Naive thymus-derived CD4-positive, alpha-beta T cell (primary cell): ENCODE measurements around the gene CCL22. TPM values are rescaled to one million over a fixed set of nuclear protein-coding genes. Genes with fewer than 3 reads are reported as not detected.
"Not testable (repeated sequence)": the region's sequence is repeated elsewhere in the genome, so short reads cannot be mapped to it uniquely, and the experiment has no call there.

Experiments used
- ATAC-seq: fragments of 150-1000 bp; cut with Tn5 transposase; 2 replicates; pipeline ENCODE4 v1.10.0; 2021; ENCODE audit warnings: mild to moderate bottlenecking, moderate library complexity
- CTCF ChIA-PET: fragments of 350-600 bp; sonication (Branson Sonifier 250); formaldehyde crosslinking; loops from one replicate; lab custom pipeline; 2021; ENCODE audit warnings: antibody characterized with exemption; lab: Charles Lee
- POLR2A ChIA-PET: fragments of 350-600 bp; sonication (Branson Sonifier 250); formaldehyde crosslinking; loops from one replicate; lab custom pipeline; 2021; ENCODE audit warnings: antibody characterized with exemption, inconsistent platforms; lab: Charles Lee
- DNase-seq, 9 donors: peaks; one replicate each; pipeline versions ENCODE4 v3.0.0 to v3.0.0-alpha.2; 2020 to 2022; ENCODE audit warnings: mixed read lengths in 1 of 9
- H3K27ac ChIP-seq: one replicate; pipeline ENCODE4 v1.7.0; 2013; ENCODE audit warnings: mild to moderate bottlenecking, low read depth, low read length, moderate library complexity
- H3K27me3 ChIP-seq, 2 donors: one replicate each; pipeline ENCODE4 v1.7.0; 2013; ENCODE audit warnings: low read length in 2 of 2, mild to moderate bottlenecking in 2 of 2, moderate library complexity in 2 of 2; ENCODE audit not compliant: control insufficient read depth in 2 of 2, insufficient read depth in 2 of 2
- H3K36me3 ChIP-seq, 3 experiments: 1 replicate in 2 of 3; 2 replicates in 1 of 3; pipeline ENCODE4 v1.7.0; 2013; ENCODE audit warnings: low read length in 3 of 3, mild to moderate bottlenecking in 3 of 3, moderate library complexity in 1 of 3; ENCODE audit not compliant: insufficient read depth in 3 of 3, control insufficient read depth in 2 of 3
- H3K4me1 ChIP-seq, 2 donors: one replicate each; pipeline ENCODE4 v1.7.0; 2013; ENCODE audit warnings: low read length in 2 of 2, mild to moderate bottlenecking in 2 of 2, moderate library complexity in 1 of 2; ENCODE audit not compliant: control insufficient read depth in 2 of 2, insufficient read depth in 2 of 2
- H3K4me3 ChIP-seq: 2 replicates; pipeline ENCODE4 v1.7.0; 2013; ENCODE audit warnings: mild to moderate bottlenecking, low read length
- H3K9me3 ChIP-seq, 3 experiments: 1 replicate in 2 of 3; 2 replicates in 1 of 3; pipeline ENCODE4 v1.7.0; 2013; ENCODE audit warnings: low read length in 3 of 3; ENCODE audit not compliant: control insufficient read depth in 2 of 3
- H3K27ac Mint-ChIP-seq, 9 donors: one replicate each; pipeline ENCODE4 v1.8.0; 2020 to 2022; ENCODE audit warnings: mixed read lengths in 9 of 9, mild to moderate bottlenecking in 8 of 9, moderate library complexity in 5 of 9, inconsistent platforms in 2 of 9
- H3K27me3 Mint-ChIP-seq, 5 donors: one replicate each; pipeline ENCODE4 v1.8.0; 2021 to 2022; ENCODE audit warnings: mixed read lengths in 5 of 5, mild to moderate bottlenecking in 1 of 5
- H3K36me3 Mint-ChIP-seq, 5 donors: one replicate each; pipeline ENCODE4 v1.8.0; 2020 to 2022; ENCODE audit warnings: mixed read lengths in 5 of 5, mild to moderate bottlenecking in 3 of 5, inconsistent platforms in 1 of 5
- H3K4me1 Mint-ChIP-seq, 7 donors: one replicate each; pipeline ENCODE4 v1.8.0; 2020 to 2022; ENCODE audit warnings: mixed read lengths in 7 of 7, mild to moderate bottlenecking in 3 of 7, inconsistent platforms in 1 of 7
- H3K4me3 Mint-ChIP-seq, 10 donors: one replicate each; pipeline ENCODE4 v1.8.0; 2020 to 2022; ENCODE audit warnings: mild to moderate bottlenecking in 10 of 10, mixed read lengths in 10 of 10, moderate library complexity in 6 of 10, inconsistent platforms in 2 of 10
- H3K9me3 Mint-ChIP-seq, 11 donors: one replicate each; pipeline ENCODE4 v1.8.0; 2020 to 2022; ENCODE audit warnings: mixed read lengths in 11 of 11, mild to moderate bottlenecking in 4 of 11, inconsistent platforms in 1 of 11, moderate library complexity in 1 of 11
- intact Hi-C, 2 donors: fragments of 100-400 bp; cut with micrococcal nuclease; formaldehyde crosslinking; loops; one replicate each; pipeline ENCODE4 v1.15.1; 2023
- polyA plus RNA-seq, 2 donors: library from polyadenylated mRNA; unstranded; fragments of 300-500 nt; fragmentation: Illumina TruSeq; gene quantifications; one replicate each; pipeline ENCODE4 v1.2.3, GENCODE V29; 2021
- total RNA-seq, 6 experiments: library from RNA in 5 of 6; stranded (reverse) in 5 of 6; gene quantifications; 1 replicate in 5 of 6; 2 replicates in 1 of 6; pipeline ENCODE4 v1.2.3 and lab custom pipeline; 2021 to 2026

Gene CCL22
- total and polyA plus RNA-seq, 7 experiments from 2014 or later = 0.17 to 1.9 (median 0.48) TPM; not detected in 3

DNA sequence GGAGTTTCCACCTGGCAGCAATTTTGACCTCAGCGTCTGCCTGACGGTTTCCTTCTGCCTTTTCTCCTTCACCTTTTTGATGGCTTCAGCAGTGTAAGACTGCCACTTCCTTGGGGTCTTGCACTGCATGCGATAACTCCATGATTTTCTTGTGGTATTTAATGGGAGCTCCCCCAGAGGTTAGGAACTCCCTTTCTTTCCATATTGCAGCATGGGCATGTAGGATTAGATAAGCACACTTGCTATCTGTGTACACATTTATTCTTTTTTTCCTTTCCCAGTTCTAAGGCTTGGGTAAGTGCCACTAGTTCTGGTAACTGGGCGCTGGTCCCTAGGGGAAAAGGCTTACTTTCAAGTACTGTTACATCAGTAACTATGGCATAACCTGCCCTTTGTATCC is 38.9 kb downstream of the CCL22 start:
- ATAC-seq, H3K27ac Mint-ChIP-seq, H3K9me3 ChIP-seq, H3K36me3 ChIP-seq, H3K27me3 ChIP-seq, H3K27me3 Mint-ChIP-seq, H3K9me3 Mint-ChIP-seq, CTCF ChIA-PET, H3K36me3 Mint-ChIP-seq, intact Hi-C loops, DNase-seq, H3K4me1 Mint-ChIP-seq, H3K27ac ChIP-seq, H3K4me3 ChIP-seq, H3K4me3 Mint-ChIP-seq, H3K4me1 ChIP-seq: not testable (repeated sequence)
- POLR2A ChIA-PET = interaction anchor here (0.7 kb wide), 1 partner anchor 185 kb away, joined by 3 read pairs; no protein-coding TSS in a partner anchor

DNA sequence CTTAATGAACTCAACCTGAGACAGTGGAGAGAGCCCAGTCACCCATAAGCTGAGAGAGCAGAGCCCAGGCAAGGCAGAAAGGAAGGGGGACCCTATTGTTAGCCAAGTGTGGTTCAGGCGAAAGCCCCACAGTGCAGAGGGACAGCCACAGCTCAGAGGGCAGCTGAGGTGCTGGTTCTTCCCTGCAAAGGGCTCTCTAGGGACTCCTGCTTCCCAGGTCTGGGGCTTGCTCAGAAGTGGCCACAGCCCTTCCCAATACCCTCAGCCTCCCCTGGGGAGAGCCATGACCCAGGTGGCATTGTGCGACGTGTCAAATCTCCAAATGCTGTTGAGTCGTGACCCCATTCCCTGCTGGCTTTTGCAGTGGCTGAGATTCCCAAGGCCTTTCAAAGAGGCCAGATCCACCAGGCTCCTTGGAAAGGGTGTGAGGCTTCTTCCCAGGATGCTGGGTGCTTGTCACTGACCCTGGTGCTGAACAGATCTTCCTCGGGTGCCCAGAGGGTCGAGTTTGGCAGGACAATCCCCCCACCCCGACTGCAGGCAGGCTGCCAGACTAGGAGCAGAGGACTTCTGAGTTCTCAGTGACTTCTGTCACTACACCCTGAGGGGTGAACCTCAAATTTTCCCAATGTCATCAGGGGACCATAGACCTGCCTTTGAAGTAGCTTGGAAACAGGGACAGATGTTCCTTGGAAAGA is 43.5 kb downstream of the CCL22 start:
- intact Hi-C loops = no loop called here
- Mint-ChIP-seq H3K9me3 (no peaks in the 10 kb centered on the region), H3K27me3 (peaks cover 0 to under 1% (median 0%) of the 10 kb centered on the region in 5 donors), H3K27ac (no peak overlapping the region), H3K4me3 (no peak overlapping the region), H3K36me3 (no peaks in the 10 kb centered on the region), H3K4me1 (peaks cover 0 to 4% (median 0%) of the 10 kb centered on the region in 7 donors)
- ATAC-seq (no peak), DNase-seq (no peak)
- Histone ChIP-seq H3K36me3 (no peaks in the 10 kb centered on the region), H3K4me3 (no peak overlapping the region), H3K9me3 (no peaks in the 10 kb centered on the region), H3K27me3 (no peaks in the 10 kb centered on the region), H3K27ac (no peak overlapping the region), H3K4me1 (no peaks in the 10 kb centered on the region)
- CTCF ChIA-PET = interaction anchor here (0.7 kb wide), 1 partner anchor 152 kb away, joined by 3 read pairs; no protein-coding TSS in a partner anchor
- POLR2A ChIA-PET = no interaction called here

DNA sequence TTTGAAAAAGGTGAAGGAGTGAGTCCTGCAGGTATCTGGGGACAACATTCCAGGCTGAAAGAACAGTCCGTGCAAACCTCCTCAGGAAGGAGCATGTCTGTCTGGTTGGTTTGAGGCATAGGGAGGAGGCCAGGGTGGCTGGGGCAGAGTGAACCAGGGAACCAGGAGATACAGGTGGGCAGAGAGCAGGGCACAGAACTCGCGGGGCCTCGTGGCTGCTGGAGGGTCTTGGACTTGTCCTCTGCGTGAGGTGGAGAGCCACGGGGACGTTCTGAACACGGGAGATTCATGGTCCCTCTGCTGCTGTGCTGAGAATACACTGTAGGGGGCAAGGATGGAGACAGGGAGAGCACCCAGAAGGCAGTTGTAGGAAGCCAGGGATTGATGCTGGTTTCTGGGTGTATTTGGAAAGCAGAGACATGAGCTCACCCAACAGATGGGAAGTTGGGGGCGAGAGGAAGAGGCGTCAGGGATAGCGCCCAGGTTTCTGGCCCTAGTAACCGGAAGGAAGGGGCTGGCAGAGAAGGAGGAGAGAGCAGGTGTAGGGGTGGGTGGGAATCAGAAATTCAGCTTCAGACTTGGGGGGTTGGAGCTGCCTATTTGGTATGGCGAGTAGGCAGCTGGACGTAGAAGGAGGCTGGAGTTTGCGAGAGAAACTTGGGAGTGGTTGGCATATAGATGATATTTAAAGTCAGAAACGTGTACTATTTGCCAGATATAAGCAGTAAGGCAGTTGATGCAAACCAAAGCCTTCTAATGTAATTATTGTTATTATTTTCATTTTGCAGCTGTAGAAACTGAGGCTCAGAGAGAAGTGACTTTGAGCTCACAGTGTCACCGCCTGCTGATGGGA is 45.6 kb downstream of the CCL22 start, which contains the start of gene CCL17:
TSS of gene CCL17 (plus strand) at position 803 of the 853 bp plus-strand sequence. CDS start 9,166 bp downstream, outside the sequence.
- no peaks in the 10 kb centered on the region for H3K4me1 ChIP-seq
- ATAC-seq (no peak), DNase-seq (no peak)
- H3K4me3 ChIP-seq = no peak within 1 kb of the TSS
- no peaks in the 10 kb centered on the region for H3K9me3 Mint-ChIP-seq
- no peaks in the 10 kb centered on the region for H3K9me3 ChIP-seq
- ChIA-PET CTCF (no interaction called here), POLR2A (no interaction called here)
- no peaks in the 10 kb centered on the region for H3K27me3 ChIP-seq
- H3K27ac Mint-ChIP-seq = peak within 1 kb of the TSS in 2 of 9 donors; percentile 46 to 51
- intact Hi-C loops = no loop called here
- H3K27me3 Mint-ChIP-seq = no peaks in the 10 kb centered on the region
- no peaks in the 10 kb centered on the region for H3K36me3 ChIP-seq
- no peaks in the 10 kb centered on the region for H3K36me3 Mint-ChIP-seq
- no peak within 1 kb of the TSS for H3K27ac ChIP-seq
- peaks cover 0 to 9% (median 3%) of the 10 kb centered on the region in 7 donors for H3K4me1 Mint-ChIP-seq
- H3K4me3 Mint-ChIP-seq = no peak within 1 kb of the TSS

DNA sequence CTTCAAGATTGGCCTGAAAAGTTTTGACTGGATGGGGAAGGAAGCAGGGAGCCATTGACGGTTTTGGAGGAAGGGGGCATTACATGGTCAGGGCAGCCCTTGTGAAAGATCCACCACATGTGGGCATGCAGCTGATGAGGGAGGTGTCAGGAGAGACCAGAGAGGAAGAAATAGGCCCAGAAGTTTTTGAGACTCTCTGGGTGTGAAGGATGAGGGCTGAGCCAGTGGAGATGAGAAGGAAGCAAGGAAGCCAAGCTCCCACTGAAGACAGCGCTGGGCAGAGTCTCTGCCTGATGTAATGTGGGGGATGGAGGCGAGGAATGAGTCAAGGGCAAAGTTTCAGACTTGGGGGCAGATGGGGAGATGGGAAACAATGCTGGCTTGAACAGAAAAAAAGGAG is 46.5 kb downstream of the CCL22 start:
- H3K4me1 Mint-ChIP-seq = peaks cover 0 to 12% (median 3%) of the 10 kb centered on the region in 7 donors

DNA sequence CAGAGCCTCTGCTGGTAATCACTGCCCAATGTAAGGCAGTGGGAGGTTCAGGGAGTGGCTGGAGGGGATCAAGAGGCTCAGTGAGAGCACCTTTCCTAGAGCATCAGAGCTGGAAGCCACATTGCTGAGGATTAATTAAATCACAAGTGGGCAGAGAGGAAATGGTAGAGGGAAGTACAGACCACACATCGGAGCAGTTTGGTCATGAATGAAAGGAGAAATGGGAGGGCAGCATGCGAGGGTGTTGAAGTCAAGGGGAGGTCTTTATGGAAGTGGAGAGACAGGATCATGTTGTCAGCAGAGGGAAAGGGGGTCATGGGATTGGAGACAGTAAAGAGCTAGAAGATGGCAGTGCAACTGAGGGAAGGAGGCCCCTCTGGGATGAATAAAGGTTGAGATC is 48.3 kb downstream of the CCL22 start:
- Mint-ChIP-seq H3K27ac (no peak overlapping the region), H3K4me3 (no peak overlapping the region), H3K27me3 (no peaks in the 10 kb centered on the region), H3K4me1 (peaks cover 0 to 14% (median 3%) of the 10 kb centered on the region in 7 donors), H3K9me3 (no peaks in the 10 kb centered on the region), H3K36me3 (no peaks in the 10 kb centered on the region)
- POLR2A ChIA-PET = interaction anchor here (1.6 kb wide), 1 partner anchor 10 kb away, joined by 5 read pairs; no protein-coding TSS in a partner anchor
- no peak overlapping the region for H3K4me3 ChIP-seq
- no peaks in the 10 kb centered on the region for H3K36me3 ChIP-seq
- no peaks in the 10 kb centered on the region for H3K27me3 ChIP-seq
- intact Hi-C loops = no loop called here
- no peak overlapping the region for H3K27ac ChIP-seq
- CTCF ChIA-PET = no interaction called here
- no peak for ATAC-seq
- no peaks in the 10 kb centered on the region for H3K9me3 ChIP-seq
- no peak for DNase-seq
- H3K4me1 ChIP-seq = no peaks in the 10 kb centered on the region

More for the DNA sequence above, 46.5 kb downstream of the CCL22 start:
- no peaks in the 10 kb centered on the region for H3K36me3 Mint-ChIP-seq
- intact Hi-C loops = no loop called here
- no peak overlapping the region for H3K4me3 ChIP-seq
- no peaks in the 10 kb centered on the region for H3K36me3 ChIP-seq
- no peak overlapping the region for H3K27ac ChIP-seq
- no peak overlapping the region for H3K4me3 Mint-ChIP-seq
- no peaks in the 10 kb centered on the region for H3K27me3 Mint-ChIP-seq
- CTCF ChIA-PET = no interaction called here
- no peaks in the 10 kb centered on the region for H3K9me3 ChIP-seq
- DNase-seq = no peak
- no peaks in the 10 kb centered on the region for H3K27me3 ChIP-seq
- POLR2A ChIA-PET = no interaction called here
- no peak for ATAC-seq
- no peaks in the 10 kb centered on the region for H3K9me3 Mint-ChIP-seq
- H3K4me1 ChIP-seq = no peaks in the 10 kb centered on the region
- H3K27ac Mint-ChIP-seq = peak overlapping the region in 1 of 9 donors; percentile 46

DNA sequence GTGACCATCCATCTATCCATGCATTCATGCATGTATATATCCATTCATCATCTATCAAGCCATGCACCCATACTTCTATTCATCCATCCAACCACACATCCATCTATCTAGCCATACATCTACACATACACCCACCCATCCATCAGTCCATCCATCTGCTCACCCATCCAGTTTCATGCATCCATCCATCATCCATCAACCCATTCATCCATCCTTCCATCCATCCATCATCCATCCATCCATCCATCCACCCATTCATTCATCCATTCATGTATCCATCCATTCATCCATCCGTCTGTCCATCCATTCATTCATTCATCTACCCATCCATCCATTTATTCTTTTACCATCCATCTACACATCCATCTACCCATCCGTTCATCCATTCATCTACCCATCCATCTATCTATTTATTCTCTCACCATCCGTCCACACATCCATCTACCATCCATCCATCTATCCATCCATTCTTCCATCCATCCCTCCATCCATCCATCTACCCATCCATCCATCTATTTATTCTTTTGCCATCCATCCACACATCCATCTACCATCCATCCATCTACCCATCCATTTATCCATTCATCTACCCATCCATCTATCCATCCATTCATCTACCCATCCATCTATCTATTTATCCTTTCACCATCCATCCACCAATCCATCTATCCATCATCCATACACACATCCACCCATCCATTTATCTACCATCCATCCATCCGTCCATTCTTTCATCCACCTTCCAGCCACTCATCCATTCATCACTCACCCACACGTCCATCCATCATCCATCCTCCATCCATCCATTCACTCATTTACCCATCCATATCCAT is 49.2 kb downstream of the CCL22 start:
- Histone ChIP-seq H3K27ac (no peak overlapping the region), H3K9me3 (no peaks in the 10 kb centered on the region), H3K36me3 (no peaks in the 10 kb centered on the region), H3K27me3 (no peaks in the 10 kb centered on the region), H3K4me3 (no peak overlapping the region), H3K4me1 (no peaks in the 10 kb centered on the region)
- no peak overlapping the region for H3K27ac Mint-ChIP-seq
- no peak overlapping the region for H3K4me3 Mint-ChIP-seq
- H3K4me1 Mint-ChIP-seq = peaks cover 0 to 14% (median 3%) of the 10 kb centered on the region in 7 donors
- ChIA-PET POLR2A (no interaction called here), CTCF (no interaction called here)
- intact Hi-C loops = no loop called here
- ATAC-seq = no peak
- no peaks in the 10 kb centered on the region for H3K27me3 Mint-ChIP-seq
- DNase-seq = no peak
- H3K9me3 Mint-ChIP-seq = no peaks in the 10 kb centered on the region
- H3K36me3 Mint-ChIP-seq = no peaks in the 10 kb centered on the region
